SK-N-MC (cell line): ENCODE data around the gene DNAH11.

Experiments used
- DNase-seq: peaks from one replicate; pipeline ENCODE4 v3.0.0-alpha.2; 2011; ENCODE audit warnings: low read depth, low spot score
- H3K27ac ChIP-seq: fragments of 200-600 bp; sonication (generic); 2 replicates; pipeline ENCODE4 v1.5.1; 2016; ENCODE audit warnings: mixed run types
- H3K36me3 ChIP-seq: fragments of 200-600 bp; sonication (generic); 2 replicates; pipeline ENCODE4 v1.6.1; 2017; ENCODE audit warnings: antibody characterized with exemption, low read length, mixed read lengths; ENCODE audit not compliant: insufficient read depth
- H3K4me3 ChIP-seq: fragments of 200-600 bp; sonication (generic); 2 replicates; pipeline ENCODE4 v1.5.1; 2016
- H3K9ac ChIP-seq: fragments of 200-600 bp; sonication (generic); 2 replicates; pipeline ENCODE4 v1.8.0; 2017; ENCODE audit warnings: mixed run types, mixed read lengths; ENCODE audit not compliant: insufficient read length
- H3K9me3 ChIP-seq: fragments of 200-600 bp; sonication (generic); 2 replicates; pipeline ENCODE4 v1.6.1; 2017; ENCODE audit warnings: low read depth, mild to moderate bottlenecking, antibody characterized with exemption, low read length, moderate library complexity, mixed read lengths
- EZH2 ChIP-seq: fragments of 200-600 bp; sonication (generic); IDR thresholded peaks from one replicate; pipeline ENCODE4 v1.6.1; 2017; ENCODE audit warnings: antibody characterized with exemption
- FOXP2 ChIP-seq: optimal IDR thresholded peaks from 2 replicates; pipeline ENCODE3; 2011; ENCODE audit warnings: mild to moderate bottlenecking, moderate library complexity; ENCODE audit not compliant: insufficient read depth; ENCODE audit errors: extremely low read length, control extremely low read depth
- POLR2AphosphoS5 ChIP-seq: IDR thresholded peaks from 2 replicates; pipeline ENCODE4 v1.6.1; 2012; ENCODE audit warnings: mild to moderate bottlenecking, low read depth, low read length, borderline replicate concordance

Gene DNAH11

DNA sequence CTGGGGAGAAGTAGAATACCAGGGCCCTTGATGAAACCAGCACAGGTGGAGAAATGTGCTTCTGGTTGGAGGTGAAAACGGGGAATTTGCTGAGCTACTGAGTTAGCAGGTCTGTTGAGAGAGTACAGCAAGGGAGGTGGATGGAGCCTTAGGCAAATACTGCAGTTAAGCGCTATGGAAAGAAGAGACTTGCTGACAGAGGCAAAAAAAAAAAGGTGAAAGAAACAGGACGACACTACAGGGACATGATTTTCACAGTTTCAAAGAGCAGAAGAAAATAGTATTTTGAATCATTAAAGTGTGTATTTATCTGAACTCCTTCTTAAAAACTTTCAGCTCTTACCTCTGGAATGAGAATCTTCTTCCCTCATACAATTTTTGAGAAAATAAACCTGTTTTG, 159.5 kb downstream of the DNAH11 start:
- no peaks in the 10 kb centered on the region for H3K36me3 ChIP-seq
- no peak overlapping the region for H3K4me3 ChIP-seq
- no peaks in the 10 kb centered on the region for H3K9me3 ChIP-seq
- no peak overlapping the region for H3K9ac ChIP-seq
- H3K27ac ChIP-seq: no peak overlapping the region
- TF ChIP-seq FOXP2 (no peak), EZH2 (no peak), POLR2AphosphoS5 (no peak)
- no peak for DNase-seq

DNA sequence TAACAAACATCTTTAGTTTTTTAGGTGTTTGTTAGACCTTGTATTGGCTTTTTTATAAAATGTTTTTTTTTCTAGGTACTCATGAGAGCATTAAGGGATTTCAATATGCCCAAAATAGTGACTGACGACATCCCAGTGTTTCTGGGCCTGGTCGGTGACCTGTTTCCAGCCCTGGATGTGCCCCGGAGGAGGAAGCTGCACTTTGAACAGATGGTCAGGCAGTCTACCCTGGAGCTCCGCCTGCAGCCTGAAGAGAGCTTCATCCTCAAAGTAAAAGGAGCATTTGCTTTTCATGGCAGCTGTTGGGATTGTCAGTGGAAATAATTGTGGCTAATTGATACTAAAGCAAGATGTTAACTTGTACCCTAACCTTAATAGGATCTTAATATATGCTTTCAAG, 161.5 kb downstream of the DNAH11 start:
- Histone ChIP-seq H3K27ac (no peak overlapping the region), H3K9ac (no peak overlapping the region), H3K4me3 (no peak overlapping the region), H3K9me3 (no peaks in the 10 kb centered on the region), H3K36me3 (no peaks in the 10 kb centered on the region)
- no peak for DNase-seq
- TF ChIP-seq FOXP2 (no peak), EZH2 (no peak), POLR2AphosphoS5 (no peak)

DNA sequence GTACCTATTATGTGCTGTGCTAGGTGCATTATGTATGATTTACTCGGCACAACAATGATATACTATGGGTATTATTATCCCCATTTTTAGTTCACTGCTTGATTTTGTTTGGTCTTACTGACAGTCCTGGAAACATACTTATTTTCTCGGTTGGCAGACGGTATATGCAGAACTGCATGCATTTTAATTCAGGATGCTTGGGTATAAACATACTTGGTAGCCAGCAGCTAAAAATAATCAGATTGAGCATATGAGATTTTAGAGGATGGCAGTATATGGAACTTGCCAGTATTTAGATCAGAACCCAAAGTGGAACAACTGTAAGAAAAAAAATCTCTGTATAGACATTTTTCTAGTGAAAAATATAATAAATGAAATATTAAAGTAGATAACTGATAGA, 163.3 kb downstream of the DNAH11 start:
- Histone ChIP-seq H3K9me3 (no peaks in the 10 kb centered on the region), H3K36me3 (no peaks in the 10 kb centered on the region), H3K27ac (no peak overlapping the region), H3K9ac (no peak overlapping the region), H3K4me3 (no peak overlapping the region)
- no peak for DNase-seq
- TF ChIP-seq POLR2AphosphoS5: no peak
- TF ChIP-seq EZH2: no peak
- TF ChIP-seq FOXP2: no peak

DNA sequence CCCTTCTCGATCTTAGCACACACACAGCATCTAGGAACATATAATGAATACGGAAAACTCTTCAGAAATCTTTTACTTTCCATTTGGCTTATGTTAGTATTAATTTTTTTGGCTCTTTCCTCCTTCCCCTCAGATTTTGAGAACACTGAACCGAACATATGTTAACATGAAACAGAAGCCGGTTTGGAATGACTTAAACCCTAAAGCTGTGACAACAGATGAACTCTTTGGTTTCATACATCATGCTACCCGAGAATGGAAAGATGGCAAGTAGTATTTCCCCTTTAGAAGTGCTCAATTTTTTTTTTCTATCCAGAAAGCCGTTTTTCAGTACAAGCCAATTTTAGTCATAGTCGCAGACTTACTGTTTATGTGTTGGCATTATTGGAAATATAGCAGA, 164.7 kb downstream of the DNAH11 start:
- no peak overlapping the region for H3K4me3 ChIP-seq
- TF ChIP-seq POLR2AphosphoS5 (no peak), FOXP2 (no peak), EZH2 (no peak)
- no peaks in the 10 kb centered on the region for H3K9me3 ChIP-seq
- no peak for DNase-seq
- H3K36me3 ChIP-seq: no peaks in the 10 kb centered on the region
- no peak overlapping the region for H3K27ac ChIP-seq
- H3K9ac ChIP-seq: no peak overlapping the region

DNA sequence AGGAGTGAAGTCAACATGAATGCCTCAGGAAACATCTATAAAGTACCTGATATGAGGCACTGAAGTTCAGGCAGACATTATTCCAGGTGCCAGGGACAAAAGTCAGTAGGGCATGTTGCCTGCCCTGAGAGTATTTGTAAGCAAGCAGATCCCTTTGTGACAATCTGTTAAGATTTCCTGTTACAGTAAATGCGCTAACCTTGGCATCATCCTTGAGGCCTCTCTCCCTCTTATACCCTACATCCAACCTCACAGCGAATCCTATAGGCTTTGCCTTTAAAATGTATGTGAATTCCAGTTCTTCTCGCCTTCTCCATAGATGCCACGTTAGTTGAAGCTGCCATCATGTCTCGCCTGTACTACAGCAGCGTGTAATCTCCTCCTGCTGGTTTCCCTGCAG, 165.3 kb downstream of the DNAH11 start:
- H3K9me3 ChIP-seq: no peaks in the 10 kb centered on the region
- H3K27ac ChIP-seq: no peak overlapping the region
- H3K36me3 ChIP-seq: no peaks in the 10 kb centered on the region
- no peak overlapping the region for H3K9ac ChIP-seq
- TF ChIP-seq FOXP2: no peak
- no peak overlapping the region for H3K4me3 ChIP-seq
- DNase-seq: no peak

DNA sequence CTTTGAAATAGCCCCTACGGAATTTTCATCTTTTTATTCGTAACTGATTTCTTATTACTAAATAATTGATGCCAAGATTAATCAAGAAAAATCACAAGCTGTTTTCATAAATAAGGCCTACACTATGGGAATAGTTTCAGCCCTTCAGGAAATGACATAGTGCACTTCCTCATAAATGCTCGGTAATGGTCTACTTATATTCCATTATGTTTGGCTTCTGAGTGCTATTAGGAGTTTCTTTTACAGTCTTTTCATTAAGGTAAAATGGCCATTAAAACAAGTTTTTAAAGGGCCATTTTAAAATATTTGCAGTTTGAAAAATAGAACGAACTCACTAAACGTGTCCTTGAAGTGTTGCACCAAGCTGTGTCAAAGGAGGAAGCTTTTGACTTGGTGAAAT, 174.5 kb downstream of the DNAH11 start:
- no peak overlapping the region for H3K4me3 ChIP-seq
- no peaks in the 10 kb centered on the region for H3K36me3 ChIP-seq
- H3K27ac ChIP-seq: no peak overlapping the region
- no peaks in the 10 kb centered on the region for H3K9me3 ChIP-seq
- TF ChIP-seq POLR2AphosphoS5 (no peak), EZH2 (no peak), FOXP2 (no peak)
- H3K9ac ChIP-seq: no peak overlapping the region
- no peak for DNase-seq

DNA sequence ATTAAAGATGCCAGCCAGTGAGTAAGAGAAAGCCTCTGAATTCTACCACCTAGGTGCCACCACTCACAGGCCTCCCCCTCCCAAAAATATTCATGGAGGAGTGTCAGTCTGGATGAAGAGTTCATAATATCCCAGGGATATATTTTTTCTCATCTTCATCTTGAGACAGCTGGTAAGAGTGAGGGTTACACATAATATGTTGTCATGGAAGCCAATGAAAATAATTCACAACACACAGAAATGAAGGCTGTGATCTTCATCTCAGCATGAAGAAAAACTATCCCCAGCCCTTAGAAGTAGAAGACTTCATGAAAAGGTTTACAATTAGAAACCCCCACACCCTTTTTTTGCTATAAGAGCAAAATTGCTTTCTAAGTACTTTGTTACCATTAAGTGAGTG, 175.6 kb downstream of the DNAH11 start:
- Histone ChIP-seq H3K9ac (no peak overlapping the region), H3K4me3 (no peak overlapping the region), H3K9me3 (no peaks in the 10 kb centered on the region), H3K36me3 (no peaks in the 10 kb centered on the region), H3K27ac (no peak overlapping the region)
- no peak for TF ChIP-seq POLR2AphosphoS5
- TF ChIP-seq EZH2: no peak
- no peak for TF ChIP-seq FOXP2
- no peak for DNase-seq

DNA sequence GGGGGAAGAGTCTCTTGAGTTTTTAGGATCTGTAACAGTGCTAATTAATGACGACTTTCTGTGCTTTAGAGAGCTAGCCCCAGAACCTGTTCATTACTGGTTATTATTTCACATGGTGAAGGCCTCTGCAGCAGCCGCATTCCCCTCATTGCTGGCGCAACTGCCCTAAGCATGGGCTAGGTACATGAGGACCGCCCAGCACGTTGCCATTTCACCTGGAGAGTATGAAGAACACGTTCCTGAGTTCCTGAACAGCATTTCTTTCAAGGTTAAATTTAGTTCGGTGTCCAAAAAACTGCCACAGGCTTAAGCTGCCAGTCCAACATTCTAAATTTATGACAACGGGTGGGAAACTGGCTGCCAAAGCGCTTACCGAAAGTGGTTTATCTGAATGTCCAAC, 177.0 kb downstream of the DNAH11 start:
- Histone ChIP-seq H3K27ac (no peak overlapping the region), H3K4me3 (no peak overlapping the region), H3K9me3 (no peaks in the 10 kb centered on the region), H3K36me3 (no peaks in the 10 kb centered on the region), H3K9ac (no peak overlapping the region)
- DNase-seq: no peak
- TF ChIP-seq EZH2: no peak
- no peak for TF ChIP-seq POLR2AphosphoS5
- no peak for TF ChIP-seq FOXP2

DNA sequence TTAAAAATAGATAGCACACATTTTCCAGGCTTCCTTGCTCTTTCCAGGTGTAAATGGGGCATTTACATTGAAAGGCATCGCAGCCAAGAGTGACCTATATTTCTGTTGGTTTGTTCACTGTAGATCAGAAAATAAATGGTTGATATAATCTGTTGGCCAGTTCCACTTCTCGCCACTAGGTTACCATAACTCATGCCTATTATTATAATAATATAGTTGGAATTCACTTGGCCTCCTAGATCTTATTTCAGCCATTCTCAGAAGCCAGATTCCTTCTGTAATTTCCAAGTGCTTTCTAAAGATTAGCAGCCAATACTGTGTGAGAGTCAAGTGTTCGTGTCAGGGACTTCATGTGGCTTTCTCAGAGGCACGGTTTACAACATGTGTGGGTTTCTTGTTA, 179.5 kb downstream of the DNAH11 start:
- Histone ChIP-seq H3K36me3 (no peaks in the 10 kb centered on the region), H3K4me3 (no peak overlapping the region), H3K27ac (no peak overlapping the region), H3K9me3 (no peaks in the 10 kb centered on the region), H3K9ac (no peak overlapping the region)
- DNase-seq: no peak
- TF ChIP-seq FOXP2 (no peak), POLR2AphosphoS5 (no peak), EZH2 (no peak)
